ENCODE results near the gene WDR37.

GRCh38 chr10:1170867-1171180 is 114.6 kb downstream of the WDR37 start:
- TF ChIP-seq, protein P1, sequence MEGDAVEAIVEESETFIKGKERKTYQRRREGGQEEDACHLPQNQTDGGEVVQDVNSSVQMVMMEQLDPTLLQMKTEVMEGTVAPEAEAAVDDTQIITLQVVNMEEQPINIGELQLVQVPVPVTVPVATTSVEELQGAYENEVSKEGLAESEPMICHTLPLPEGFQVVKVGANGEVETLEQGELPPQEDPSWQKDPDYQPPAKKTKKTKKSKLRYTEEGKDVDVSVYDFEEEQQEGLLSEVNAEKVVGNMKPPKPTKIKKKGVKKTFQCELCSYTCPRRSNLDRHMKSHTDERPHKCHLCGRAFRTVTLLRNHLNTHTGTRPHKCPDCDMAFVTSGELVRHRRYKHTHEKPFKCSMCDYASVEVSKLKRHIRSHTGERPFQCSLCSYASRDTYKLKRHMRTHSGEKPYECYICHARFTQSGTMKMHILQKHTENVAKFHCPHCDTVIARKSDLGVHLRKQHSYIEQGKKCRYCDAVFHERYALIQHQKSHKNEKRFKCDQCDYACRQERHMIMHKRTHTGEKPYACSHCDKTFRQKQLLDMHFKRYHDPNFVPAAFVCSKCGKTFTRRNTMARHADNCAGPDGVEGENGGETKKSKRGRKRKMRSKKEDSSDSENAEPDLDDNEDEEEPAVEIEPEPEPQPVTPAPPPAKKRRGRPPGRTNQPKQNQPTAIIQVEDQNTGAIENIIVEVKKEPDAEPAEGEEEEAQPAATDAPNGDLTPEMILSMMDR (IDR thresholded peaks at IDR 0.05) = no peak
- no peak for TF ChIP-seq POLR2A (IDR thresholded peaks at IDR 0.05)

Measured in prostate gland (tissue), 2 donors.